Activated naive CD4-positive, alpha-beta T cell treated with anti-CD3 and anti-CD28 coated beads, Interleukin-2, amount 50 U/mL, for 16 hours (primary cell): ENCODE results near the gene MAN1C1.
"Not testable (repeated sequence)": the region's sequence is repeated elsewhere in the genome, so short reads cannot be mapped to it uniquely, and the experiment has no call there.

Experiments used
- DNase-seq: peaks from one replicate; pipeline ENCODE4 v3.0.0-alpha.2; 2020

The MAN1C1 gene

GRCh38 chr1:25636141-25636540, 19.6 kb downstream of the MAN1C1 start:
- not testable (repeated sequence) for DNase-seq

- DNase-seq: no peak
Measured at GRCh38 chr1:25640646-25641328, 24.2 kb downstream of the MAN1C1 start.

GRCh38 chr1:25641329-25641725, 24.7 kb downstream of the MAN1C1 start:
- DNase-seq: no peak

DNA sequence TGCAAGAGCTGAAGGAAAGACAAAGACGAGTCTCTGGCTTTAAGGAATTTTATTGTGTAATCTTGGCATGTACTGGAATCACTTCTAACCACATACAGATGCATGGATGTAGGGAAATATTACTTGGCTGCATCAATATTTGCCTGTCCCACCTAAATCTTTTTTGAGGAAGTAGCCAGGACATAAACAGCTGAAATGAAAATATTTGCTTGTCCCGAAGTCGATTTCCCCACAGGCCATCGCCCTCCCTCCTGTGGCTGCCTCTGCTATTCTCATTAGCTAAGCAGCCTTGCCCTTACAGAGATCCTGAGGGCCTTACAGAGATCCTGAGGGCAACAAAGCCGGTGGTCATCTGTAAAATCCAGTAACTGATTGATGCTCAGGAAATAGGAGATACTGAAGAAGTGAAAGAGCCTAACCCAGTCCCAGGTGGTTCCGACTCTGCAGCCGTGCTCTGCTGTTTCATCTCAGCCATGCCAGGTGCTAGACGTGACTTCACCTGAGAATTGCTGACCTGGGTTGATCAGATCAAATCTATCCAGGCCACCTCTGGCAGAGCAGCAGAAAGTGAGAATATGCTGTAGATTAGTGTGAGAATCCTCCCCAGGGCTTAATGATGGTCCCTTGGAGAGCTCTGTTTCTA, 25.5 kb downstream of the MAN1C1 start:
- DNase-seq: no peak

- peak; percentile 57 for DNase-seq
Measured at GRCh38 chr1:25642574-25643108, 26.1 kb downstream of the MAN1C1 start.

- DNase-seq: no peak
Measured at GRCh38 chr1:25643929-25644328, 27.3 kb downstream of the MAN1C1 start.

DNA sequence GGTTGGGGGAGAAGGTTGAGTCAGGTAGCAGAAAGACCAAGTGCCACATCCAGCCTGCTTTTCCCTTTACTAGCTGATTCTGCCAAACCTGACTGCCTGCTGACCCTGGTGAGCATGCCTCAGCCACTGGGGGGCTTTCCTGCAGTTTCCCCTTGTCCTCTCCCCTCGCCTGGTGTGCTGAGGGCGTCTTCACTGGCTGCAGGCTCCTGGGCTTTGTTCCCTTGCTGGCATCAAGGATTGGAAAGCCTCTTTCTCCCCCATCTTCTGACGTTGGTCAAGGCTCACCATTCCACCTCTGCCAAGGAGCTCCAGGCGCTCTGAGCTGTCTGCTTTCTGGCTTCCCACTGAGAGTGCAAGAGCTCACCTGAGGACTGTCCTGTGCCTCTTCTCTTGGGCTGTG, 28.4 kb downstream of the MAN1C1 start:
- no peak for DNase-seq

DNA sequence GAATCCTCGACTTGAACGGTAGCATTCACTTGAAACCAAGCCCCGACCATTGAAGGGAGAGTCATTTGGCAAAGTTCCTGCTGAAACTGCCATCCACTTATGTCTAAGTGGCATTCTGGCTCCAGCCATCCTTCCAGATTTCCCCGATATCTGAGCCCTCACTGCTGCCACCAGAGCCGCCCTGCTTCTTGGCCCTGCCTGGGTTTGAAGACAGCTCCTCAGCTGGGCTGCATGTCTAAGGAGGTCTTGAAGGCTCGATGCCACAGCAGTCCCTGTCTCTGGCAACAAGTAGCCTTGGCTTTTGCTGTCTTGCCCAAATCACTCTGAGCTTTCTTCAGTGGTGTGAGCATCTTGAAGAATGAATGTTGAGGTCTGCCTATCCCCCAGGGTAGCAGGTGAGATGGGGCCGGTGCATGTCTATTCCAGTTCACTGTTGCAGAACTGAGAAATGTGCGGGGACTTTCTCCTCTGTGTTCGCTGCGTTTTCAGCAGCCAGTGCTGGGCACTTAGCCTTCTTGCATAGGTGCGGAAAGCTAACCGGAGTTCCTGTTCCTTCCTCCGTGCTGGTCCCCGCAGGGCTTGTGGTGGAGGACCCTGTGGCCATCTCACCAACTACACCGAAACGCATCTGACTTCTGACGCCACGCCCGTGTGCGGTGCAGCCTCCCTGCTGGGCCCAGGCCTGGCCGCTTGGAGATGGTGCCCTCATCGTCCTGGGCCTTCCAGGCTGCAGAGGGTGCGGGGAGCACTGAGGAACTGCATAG, 29.2 kb downstream of the MAN1C1 start:
- DNase-seq: no peak

- DNase-seq: no peak
Measured at GRCh38 chr1:25647106-25647505, 30.5 kb downstream of the MAN1C1 start.

DNA sequence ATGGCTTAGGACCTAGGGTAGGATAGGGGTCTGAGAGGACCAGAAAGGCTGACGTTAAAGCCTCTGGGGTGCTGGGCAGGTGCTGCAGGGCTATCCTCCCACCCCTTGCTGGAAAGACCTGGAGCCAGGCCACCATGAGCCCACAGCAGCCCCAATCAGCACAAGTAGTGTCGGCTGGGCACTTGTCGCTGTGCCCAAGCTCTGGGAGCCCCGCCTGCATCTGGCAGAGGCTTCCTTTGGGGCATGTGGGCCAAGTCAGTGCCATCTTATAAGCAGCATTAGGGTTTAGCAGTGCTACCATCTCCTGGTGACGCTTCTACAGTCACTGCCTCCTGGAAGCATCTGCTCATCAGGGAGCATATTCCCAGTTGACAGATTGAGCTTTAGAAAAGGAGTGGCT, 31.3 kb downstream of the MAN1C1 start:
- DNase-seq: no peak

- no peak for DNase-seq
Measured at GRCh38 chr1:25648681-25649440, 32.3 kb downstream of the MAN1C1 start.

DNA sequence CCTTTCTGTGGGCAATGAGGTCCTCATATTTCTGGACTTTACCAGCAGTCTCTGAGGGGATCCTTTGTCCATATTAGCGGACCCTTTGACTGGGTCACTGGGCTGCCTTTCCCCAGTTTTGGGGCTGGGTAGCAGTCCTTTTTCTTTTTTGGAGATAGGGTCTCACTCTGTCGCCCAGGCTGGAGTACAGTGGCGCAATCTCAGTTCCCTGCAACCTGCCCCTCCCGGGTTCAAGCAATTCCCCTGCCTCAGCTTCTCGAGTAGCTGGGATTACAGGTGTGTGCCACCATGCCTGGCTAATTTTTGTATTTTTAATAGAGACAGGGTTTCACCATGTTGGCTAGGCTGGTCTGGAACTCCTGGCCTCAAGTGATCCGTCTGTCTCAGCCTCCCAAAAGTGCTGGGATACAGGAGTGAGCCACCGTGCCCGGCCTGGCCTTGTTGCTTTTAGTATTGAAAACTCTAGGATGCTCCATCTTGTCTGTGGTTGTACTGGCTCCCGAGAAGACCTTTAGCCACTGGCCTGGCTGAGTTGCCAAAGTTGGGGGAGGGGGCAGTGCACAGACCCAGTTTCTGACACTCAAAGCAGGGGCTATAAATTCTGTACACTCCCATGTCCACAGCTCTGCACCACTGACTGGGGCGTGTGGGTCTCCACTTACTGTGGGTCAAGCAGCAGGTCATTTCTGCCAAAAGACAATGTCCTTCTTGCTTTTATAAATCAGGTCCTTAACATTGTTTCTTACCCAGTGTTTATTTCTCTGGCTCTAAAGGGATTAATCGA, 33.1 kb downstream of the MAN1C1 start:
- no peak for DNase-seq

GRCh38 chr1:25650289-25650576, 33.6 kb downstream of the MAN1C1 start:
- DNase-seq: no peak

DNA sequence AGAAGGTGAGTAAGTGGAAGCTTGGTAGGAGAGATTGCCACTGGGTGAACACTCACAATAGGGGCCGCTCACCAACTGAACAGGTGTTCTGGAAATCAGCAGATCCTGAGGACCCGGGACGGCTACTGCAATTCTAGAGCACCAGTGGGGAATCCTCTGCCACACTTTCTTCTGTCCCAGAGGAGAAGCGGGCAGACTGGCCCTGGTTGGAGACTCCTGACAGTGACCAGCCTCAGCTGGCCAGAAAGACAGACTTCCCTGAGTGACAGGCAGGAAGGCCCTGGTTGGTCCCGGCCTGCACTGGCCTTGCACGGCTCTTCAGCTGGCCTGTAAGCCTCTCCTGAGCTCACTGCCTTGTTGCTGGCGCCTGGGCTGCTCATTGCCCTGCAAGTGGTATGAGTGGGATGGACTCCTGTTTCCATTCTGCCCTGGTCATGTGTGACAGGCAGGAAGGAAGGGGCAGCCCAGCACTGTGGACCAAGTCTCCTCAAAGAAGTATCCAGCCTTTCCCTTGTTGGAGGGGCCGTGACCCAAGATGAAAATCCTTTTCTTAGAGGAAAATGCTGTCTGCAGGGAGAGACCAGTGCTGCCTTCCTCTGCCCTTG, 34.5 kb downstream of the MAN1C1 start:
- DNase-seq: no peak

DNA sequence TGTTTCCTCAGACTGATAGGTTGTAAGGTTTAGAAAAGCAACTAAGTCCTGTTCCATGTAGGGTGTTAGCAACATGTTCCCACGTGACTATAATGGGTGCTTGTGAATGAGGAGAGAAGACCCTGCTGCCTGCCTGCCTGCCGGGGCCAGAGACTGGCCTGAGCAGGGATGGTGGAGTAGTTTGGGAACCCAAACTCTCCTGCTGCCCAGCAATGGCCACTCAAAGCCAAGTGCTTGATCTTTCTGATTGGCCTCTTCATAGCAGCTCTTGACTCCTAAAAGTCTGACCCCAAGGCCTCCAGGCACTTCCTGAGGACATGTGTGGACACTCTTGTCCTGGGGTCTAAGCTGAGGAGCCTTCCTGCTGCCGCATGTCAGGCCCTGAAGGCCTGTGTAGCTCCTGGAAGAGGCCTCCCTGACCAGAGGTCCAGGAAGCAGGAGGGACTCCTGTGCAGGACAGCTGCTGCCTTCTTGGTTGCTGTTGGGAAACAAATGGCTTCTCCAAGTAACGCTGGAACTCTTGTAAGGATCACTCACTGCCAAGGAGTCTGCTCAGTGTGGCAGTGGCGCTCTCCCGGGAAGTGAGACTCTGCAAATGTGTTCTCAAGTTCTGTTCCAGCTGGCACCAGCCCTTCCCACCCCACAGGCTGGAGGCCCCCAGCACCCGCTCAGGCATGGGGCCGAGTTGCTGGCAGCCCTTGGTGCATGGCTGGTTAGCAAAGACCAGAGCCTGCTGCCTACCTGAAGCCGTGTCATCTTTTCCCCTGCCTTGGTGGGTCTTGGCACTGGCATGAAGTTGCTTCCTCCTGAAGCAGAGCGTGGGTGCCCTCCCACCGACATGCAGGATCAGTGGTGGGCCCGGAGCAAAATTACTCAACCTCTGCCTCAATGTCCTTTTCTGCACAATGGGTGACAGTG, 35.5 kb downstream of the MAN1C1 start:
- DNase-seq: no peak

- no peak for DNase-seq
Measured at GRCh38 chr1:25653558-25653957, 37.0 kb downstream of the MAN1C1 start.

DNA sequence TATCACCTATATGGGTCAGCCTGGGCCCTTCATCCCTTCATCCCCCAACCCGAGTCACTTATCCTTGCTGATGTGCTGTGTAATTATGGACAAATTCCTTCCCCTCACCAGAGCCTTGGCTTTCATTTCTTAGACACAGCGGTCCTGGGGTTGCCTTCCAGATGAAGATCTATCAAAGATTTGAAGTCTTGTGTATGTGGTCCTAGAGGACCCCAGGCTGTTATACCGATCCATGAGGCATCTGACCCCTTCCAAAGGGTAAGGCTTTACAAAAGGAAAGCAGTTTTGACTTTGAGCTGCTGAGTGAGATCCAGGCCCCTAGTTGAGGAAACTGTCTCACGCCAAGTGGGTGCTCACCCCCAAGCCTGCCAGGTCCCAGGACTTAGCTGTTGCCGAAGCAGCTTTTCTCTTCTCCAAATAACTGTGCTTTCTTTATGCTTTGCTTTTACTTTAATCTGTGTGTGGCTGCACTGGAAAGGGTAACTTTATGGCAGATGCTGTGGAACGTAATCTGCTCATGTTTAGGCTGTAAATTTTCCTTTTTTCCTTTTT, 37.6 kb downstream of the MAN1C1 start:
- no peak for DNase-seq

DNA sequence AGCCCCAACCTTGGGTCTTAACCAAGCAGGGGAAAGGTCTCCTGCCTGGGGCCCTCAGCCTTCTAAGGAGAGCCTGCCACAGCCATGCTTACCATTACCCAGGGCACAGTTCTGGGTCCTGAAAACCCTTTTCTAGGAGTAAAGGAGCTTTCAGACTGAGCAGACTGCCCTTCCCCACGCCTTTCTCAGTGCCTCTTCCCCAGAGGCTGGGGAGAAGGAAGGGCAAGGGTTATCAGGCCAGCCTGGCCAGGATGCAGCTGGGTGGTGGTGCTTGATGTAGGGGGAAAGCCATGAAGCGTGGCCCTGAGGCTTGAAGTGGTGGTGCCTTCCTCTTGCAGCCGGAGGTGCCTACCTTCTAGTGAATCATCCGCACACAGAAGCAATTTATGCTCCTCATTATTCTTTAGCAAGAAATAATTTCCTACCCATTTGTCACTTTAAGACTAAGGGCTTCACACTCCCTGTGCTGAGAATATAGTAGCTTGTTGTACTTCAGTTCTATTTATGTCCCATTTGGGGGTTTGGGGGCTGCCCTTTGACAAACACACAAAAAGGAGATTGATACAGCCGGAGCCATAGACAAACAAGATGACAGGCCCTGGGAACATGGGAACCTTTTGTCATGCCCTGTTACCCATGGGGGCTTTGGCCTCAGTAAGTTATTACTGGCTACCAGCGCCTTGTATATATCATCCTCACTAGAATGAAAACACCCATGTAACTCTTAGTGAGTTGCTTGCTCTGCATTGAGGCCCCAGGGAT, 40.7 kb downstream of the MAN1C1 start:
- no peak for DNase-seq

DNA sequence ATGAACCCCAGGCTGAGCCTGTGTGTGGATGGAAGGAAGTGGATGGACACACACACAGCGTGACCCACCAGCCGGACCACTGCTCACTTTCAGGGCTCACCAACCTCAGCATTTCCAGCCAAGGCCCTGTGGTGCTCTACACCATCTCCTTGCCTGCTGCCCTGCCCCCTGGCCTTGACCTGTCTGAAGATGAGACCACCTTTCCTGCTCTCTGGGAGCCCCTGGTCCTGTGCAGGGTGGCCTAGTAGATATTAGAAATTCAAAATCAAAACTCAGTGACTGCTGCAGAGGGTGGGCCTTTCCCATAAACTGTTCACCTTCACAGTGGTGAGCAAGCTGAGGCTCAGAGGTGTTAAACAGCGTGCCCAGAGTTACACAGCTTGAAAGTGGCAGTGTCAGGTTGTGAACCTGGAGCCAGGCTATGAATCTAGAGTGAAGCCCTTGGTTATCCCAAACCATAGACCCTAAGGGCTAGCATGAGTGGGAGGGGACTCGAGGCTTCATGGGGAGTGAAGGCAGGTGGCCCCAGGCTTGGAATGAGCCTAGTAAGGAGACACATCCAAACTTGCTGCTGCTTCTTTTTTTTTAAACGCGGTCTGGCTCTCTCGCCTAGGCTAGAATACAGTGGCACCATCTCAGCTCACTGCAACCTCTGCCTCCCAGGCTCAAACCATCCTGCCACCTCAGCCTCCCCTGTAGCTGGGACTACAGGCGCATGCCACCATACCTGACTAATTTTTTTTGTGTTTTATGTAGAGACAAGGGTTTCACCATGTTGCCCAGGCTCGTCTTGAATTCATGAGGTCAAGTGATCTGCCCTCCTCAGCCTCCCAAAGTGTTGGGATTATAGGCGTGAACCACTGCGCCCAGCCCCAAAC, 41.5 kb downstream of the MAN1C1 start:
- DNase-seq: no peak
